Adrenal gland (tissue), 12 donors: ENCODE results near the gene GNAT1. TPM values are rescaled to one million over a fixed set of nuclear protein-coding genes. Genes with fewer than 3 reads are reported as not detected.

Experiments
- DNase-seq, 7 donors: peaks; one replicate each; pipeline ENCODE4 v3.0.0-alpha.2; 2019 to 2020
- H3K27ac ChIP-seq, 5 donors: fragments of 200-600 bp; sonication (generic) in 4 of 5; 1 replicate in 3 of 5; 2 replicates in 2 of 5; pipeline versions ENCODE4 v1.5.1 to v1.8.0; 2016 to 2020; ENCODE audit warnings: mild to moderate bottlenecking in 1 of 5
- H3K27me3 ChIP-seq: fragments of 200-600 bp; 2 replicates; pipeline ENCODE4 v1.8.0; 2021
- H3K36me3 ChIP-seq, 2 donors: fragments of 200-600 bp; replicated peaks in 1 of 2; 1 replicate in 1 of 2; 2 replicates in 1 of 2; pipeline versions ENCODE4 v1.5.1 to v1.8.0; 2018 to 2022
- H3K4me1 ChIP-seq, 2 donors: fragments of 200-600 bp; replicated peaks in 1 of 2; 1 replicate in 1 of 2; 2 replicates in 1 of 2; pipeline versions ENCODE4 v1.5.1 to v1.8.0; 2018 to 2021
- H3K4me3 ChIP-seq, 4 donors: fragments of 200-600 bp; sonication (generic) in 3 of 4; one replicate each; pipeline ENCODE4 v1.5.1; 2016 to 2018
- H3K9me3 ChIP-seq, 3 donors: fragments of 200-600 bp; sonication (generic) in 1 of 3; replicated peaks in 1 of 3; 1 replicate in 2 of 3; 2 replicates in 1 of 3; pipeline versions ENCODE4 v1.5.1 to v1.8.0; 2016 to 2021
- CTCF ChIP-seq, 6 experiments: fragments of 450-650 bp in 4 of 6; fragments of 200-600 bp in 2 of 6; sonication (generic) in 1 of 6; IDR thresholded peaks; 1 replicate in 5 of 6; 2 replicates in 1 of 6; pipeline versions ENCODE4 v1.5.1 to v1.8.0; 2016 to 2021; ENCODE audit warnings: antibody characterized with exemption in 6 of 6, mild to moderate bottlenecking in 2 of 6, moderate library complexity in 1 of 6
- POLR2A ChIP-seq, 2 donors: fragments of 450-650 bp; IDR thresholded peaks; one replicate each; pipeline ENCODE4 v1.6.1; 2017; ENCODE audit warnings: antibody characterized with exemption in 2 of 2, mild to moderate bottlenecking in 2 of 2, moderate library complexity in 1 of 2
- WGBS, 4 donors: extraction: QIAGEN DNeasy Blood & Tissue Kit in 2 of 4; methylation state at CpG; one replicate each; pipeline versions ENCODE4 v1.1.5 to v1.1.7; 2013 to 2017; 5-methylcytosine and 5-hydroxymethylcytosine counted together
- intact Hi-C, 2 donors: fragments of 100-400 bp; cut with DNase I; formaldehyde crosslinking; loops; one replicate each; pipeline versions ENCODE4 v1.14.1 to v1.15.0; 2022 to 2023
- polyA plus RNA-seq, 3 donors: library from polyadenylated mRNA; stranded (reverse); fragments of 200-250 nt in 2 of 3; fragments of 350-450 nt in 1 of 3; fragmentation: Illumina TruSeq in 1 of 3; extraction: RNeasy Lipid Tissue Mini Kit (QIAGEN cat#74804) in 1 of 3; gene quantifications; one replicate each; pipeline ENCODE4 v1.2.3, GENCODE V29; 2013 to 2014
- total RNA-seq, 9 donors: library from RNA; depleted of rRNA in 4 of 9; stranded (reverse); fragments of >200 nt in 4 of 9; fragments of 120-200 nt in 1 of 9; fragmentation: NEBNext Ultra II Directional in 1 of 9; extraction: Animal tissue kit (Norgen Biotek cat#: 25700) in 1 of 9; gene quantifications; one replicate each; pipeline versions ENCODE4 v1.1.0 to v1.2.4, GENCODE V29; 2013 to 2023
- donor health status: healthy with polysubstance abuse.
- donor health status: Bipolar disorder and iron deficiency.
- donor health status: DM: yes; HTN: yes; CAD: no.
- donor health status: DM: no; HTN: no; CAD: no.
- donor health status: DM: no; HTN: no; CAD: no.
- donor health status: DM: yes; HTN: yes; CAD: no.

Gene GNAT1
- total and polyA plus RNA-seq, 12 donors = not detected

- H3K27ac ChIP-seq = no peak overlapping the region
- WGBS, 4 donors = 54 to 71% (median 61%) methylated on average over 6 to 9 of the region's 9 CpGs
- H3K27me3 ChIP-seq = no peaks in the 10 kb centered on the region
- no peaks in the 10 kb centered on the region for H3K9me3 ChIP-seq
- H3K36me3 ChIP-seq = no peaks in the 10 kb centered on the region
- H3K4me1 ChIP-seq = peaks cover 4 to 12% of the 10 kb centered on the region in 2 donors
- H3K4me3 ChIP-seq = peak overlapping the region in 1 of 4 donors; percentile 82
- intact Hi-C loops = no loop called here
- no peak for TF ChIP-seq CTCF (IDR thresholded peaks at IDR 0.05)
- TF ChIP-seq POLR2A (IDR thresholded peaks at IDR 0.05) = no peak
- DNase-seq = no peak
Observed at GRCh38 chr3:50153782-50154475, 37.5 kb upstream of the GNAT1 start.

GRCh38 chr3:50154476-50154839, 37.0 kb upstream of the GNAT1 start:
- H3K27me3 ChIP-seq = no peaks in the 10 kb centered on the region
- intact Hi-C loops = no loop called here
- H3K4me3 ChIP-seq = peak overlapping the region in 2 of 4 donors; percentile 34 to 82
- H3K4me1 ChIP-seq = peaks cover 4 to 12% of the 10 kb centered on the region in 2 donors
- 2 to 5% (median 5%) methylated on average over 10 to 34 of the region's 34 CpGs; no CpG with 5 or more reads in 1 of the 4 donors for WGBS, 4 donors
- TF ChIP-seq POLR2A (IDR thresholded peaks at IDR 0.05) (no peak), CTCF (IDR thresholded peaks at IDR 0.05) (peak in 1 of 6 experiments; percentile 9)
- no peak overlapping the region for H3K27ac ChIP-seq
- H3K36me3 ChIP-seq = no peaks in the 10 kb centered on the region
- DNase-seq = no peak
- no peaks in the 10 kb centered on the region for H3K9me3 ChIP-seq

- WGBS, 4 donors = 0 to 1% (median 1%) methylated on average over 8 to 97 of the region's 98 CpGs; no CpG with 5 or more reads in 1 of the 4 donors
- Histone ChIP-seq H3K4me3 (peak within 1 kb of the TSS in 2 of 4 donors; percentile 34 to 82), H3K36me3 (no peaks in the 10 kb centered on the region), H3K9me3 (no peaks in the 10 kb centered on the region), H3K4me1 (peaks cover 4 to 12% of the 10 kb centered on the region in 2 donors), H3K27me3 (no peaks in the 10 kb centered on the region), H3K27ac (peak within 1 kb of the TSS in 2 of 5 donors; percentile 38 to 49)
- TF ChIP-seq CTCF (IDR thresholded peaks at IDR 0.05) (no peak), POLR2A (IDR thresholded peaks at IDR 0.05) (peak in 1 of 2 donors; percentile 61)
- peak; percentile 62 to 81 (median 71) for DNase-seq
- intact Hi-C loops = no loop called here
Observed at GRCh38 chr3:50154840-50155490, 36.4 kb upstream of the GNAT1 start, which contains the start of gene SEMA3F. SEMA3F (plus strand) TSS chr3:50155324; CDS start chr3:50159623, 4,299 bp downstream.

GRCh38 chr3:50155491-50155878, 35.9 kb upstream of the GNAT1 start:
- intact Hi-C loops = no loop called here
- H3K4me1 ChIP-seq = peaks cover 4 to 12% of the 10 kb centered on the region in 2 donors

More at GRCh38 chr3:50155491-50155878, 35.9 kb upstream of the GNAT1 start:
- H3K27ac ChIP-seq = peak overlapping the region in 1 of 5 donors; percentile 49
- peak overlapping the region in 1 of 4 donors; percentile 82 for H3K4me3 ChIP-seq
- H3K36me3 ChIP-seq = no peaks in the 10 kb centered on the region
- no peak for DNase-seq
- WGBS, 4 donors = 3 to 5% (median 5%) methylated on average over 8 to 37 of the region's 37 CpGs
- no peak for TF ChIP-seq POLR2A (IDR thresholded peaks at IDR 0.05)
- no peak for TF ChIP-seq CTCF (IDR thresholded peaks at IDR 0.05)
- no peaks in the 10 kb centered on the region for H3K27me3 ChIP-seq
- no peaks in the 10 kb centered on the region for H3K9me3 ChIP-seq
